K562 (cell line): ENCODE measurements around the gene CCL19. TPM values are rescaled to one million over a fixed set of nuclear protein-coding genes. Genes with fewer than 3 reads are reported as not detected.

Experiments
- ATAC-seq: fragments of 200-7000 bp; cut with Tn5 transposase; 3 replicates; pipeline ENCODE4 v1.9.1; 2020; ENCODE audit warnings: moderate library complexity
- BruUV-seq: library from RNA; stranded (reverse); fragments of 400-500 nt; replicated peaks from 2 replicates; lab custom pipeline; 2021; lab: Mats Ljungman, UMichigan
- CTCF ChIA-PET: fragments of 300-600 bp; formaldehyde crosslinking; extraction: SDS; loops from one replicate; lab custom pipeline; 2021; ENCODE audit warnings: low intra/inter-chr PET ratio; lab: Yijun Ruan, JAX
- POLR2A ChIA-PET: fragments of 300-600, 350-650 bp; sonication (Branson Sonifier 250); formaldehyde crosslinking; extraction: SDS; loops from one replicate; lab custom pipeline; 2021; ENCODE audit warnings: antibody characterized with exemption, inconsistent platforms; lab: Yijun Ruan, JAX
- DNase-seq, 4 experiments: peaks; one replicate each; pipeline versions ENCODE4 v3.0.0 to v3.0.0-alpha.2; 2011 to 2018; ENCODE audit warnings: low spot score in 3 of 4, mixed read lengths in 3 of 4; ENCODE audit errors: extremely low read depth in 1 of 4
- FAIRE-seq: peaks from 2 replicates; lab custom pipeline; 2011; peaks lifted over from hg19 to GRCh38; lab: Jason Lieb, UNC
- H2AFZ ChIP-seq: 2 replicates; pipeline ENCODE4 v1.6.0; 2011; ENCODE audit warnings: low read depth, low read length, control low read depth, inconsistent platforms
- H3K27ac ChIP-seq: fragments of 200-600 bp; 3 replicates; pipeline ENCODE4 v1.8.0; 2011; ENCODE audit warnings: low read depth, mild to moderate bottlenecking, control low read depth, inconsistent platforms, low read length, moderate library complexity, mixed read lengths; ENCODE audit errors: extremely low read depth
- H3K27me3 ChIP-seq, 2 experiments: fragments of 300-600 bp in 1 of 2; 2 replicates in 1 of 2; 3 replicates in 1 of 2; pipeline versions ENCODE4 v1.6.0 to v1.8.0; 2011; ENCODE audit warnings: inconsistent platforms in 2 of 2, low read length in 2 of 2, mild to moderate bottlenecking in 1 of 2, mixed read lengths in 1 of 2, moderate library complexity in 1 of 2; ENCODE audit not compliant: control insufficient read depth in 2 of 2, insufficient read depth in 2 of 2
- H3K36me3 ChIP-seq: fragments of 300-600 bp; 3 replicates; pipeline ENCODE4 v1.8.0; 2011; ENCODE audit warnings: mild to moderate bottlenecking, low read length, inconsistent platforms; ENCODE audit not compliant: control insufficient read depth, insufficient read depth
- H3K4me1 ChIP-seq, 2 experiments: fragments of 200-600 bp in 1 of 2; replicated peaks in 1 of 2; 2 replicates in 1 of 2; 3 replicates in 1 of 2; pipeline versions ENCODE4 v1.5.1 to v1.8.0; 2011; ENCODE audit warnings: inconsistent platforms in 2 of 2, low read length in 2 of 2, mild to moderate bottlenecking in 1 of 2, mixed read lengths in 1 of 2, moderate library complexity in 1 of 2; ENCODE audit not compliant: control insufficient read depth in 2 of 2, insufficient read depth in 2 of 2
- H3K4me2 ChIP-seq: 2 replicates; pipeline ENCODE4 v1.6.1; 2011; ENCODE audit warnings: low read length, control low read depth, inconsistent platforms, mixed read lengths; ENCODE audit not compliant: insufficient read depth
- H3K4me3 ChIP-seq: fragments of 200-600 bp; sonication (generic), shearing (Covaris generic); 2 replicates; pipeline ENCODE4 v1.5.1; 2016; ENCODE audit warnings: control low read depth, inconsistent platforms
- H3K79me2 ChIP-seq: fragments of 200-600 bp; 3 replicates; pipeline ENCODE4 v1.8.0; 2011; ENCODE audit warnings: low read length, inconsistent platforms; ENCODE audit not compliant: control insufficient read depth, insufficient read depth
- H3K9ac ChIP-seq, 2 experiments: 2 replicates each; pipeline versions ENCODE4 v1.6.0 to v1.6.1; 2011; ENCODE audit warnings: low read depth in 2 of 2, low read length in 2 of 2, control low read depth in 1 of 2, inconsistent platforms in 1 of 2, mild to moderate bottlenecking in 1 of 2, mixed read lengths in 1 of 2; ENCODE audit not compliant: insufficient read depth in 1 of 2
- H3K9me1 ChIP-seq: one replicate; pipeline ENCODE4 v1.6.0; 2011; ENCODE audit warnings: inconsistent platforms, mild to moderate bottlenecking, low read length, moderate library complexity; ENCODE audit not compliant: control insufficient read depth, insufficient read depth
- H3K9me3 ChIP-seq: replicated peaks from 2 replicates; pipeline ENCODE4 v1.5.1; 2011; ENCODE audit warnings: low read depth, low read length, inconsistent platforms; ENCODE audit not compliant: control insufficient read depth, insufficient read depth
- H4K20me1 ChIP-seq: replicated peaks from 2 replicates; pipeline ENCODE4 v1.6.1; 2011; ENCODE audit warnings: low read length, inconsistent platforms, mixed read lengths; ENCODE audit not compliant: control insufficient read depth, insufficient read depth
- CCAR2 ChIP-seq: fragments of 200-400 bp; formaldehyde crosslinking; IDR thresholded peaks from 2 replicates; pipeline ENCODE4 v1.6.1; 2017; ENCODE audit warnings: mild to moderate bottlenecking, low read depth, low read length
- FOXJ3 ChIP-seq: sonication (generic); formaldehyde crosslinking; IDR thresholded peaks from 2 replicates; pipeline ENCODE4 v1.4.0; 2020; ENCODE audit warnings: mild to moderate bottlenecking, missing genetic modification reagents
- MAFG ChIP-seq: fragments of 450-650 bp; conservative IDR thresholded peaks from 2 replicates; pipeline ENCODE4 v1.6.1; 2016; ENCODE audit warnings: missing genetic modification characterization, missing compliant biosample characterization
- MBD1 ChIP-seq: fragments of 250-450 bp; sonication (Bioruptor Pico); IDR thresholded peaks from 2 replicates; pipeline ENCODE4 v1.8.0; 2022; ENCODE audit warnings: inconsistent platforms
- MEF2A ChIP-seq: IDR thresholded peaks from 2 replicates; pipeline ENCODE4 v1.6.1; 2011; ENCODE audit warnings: low read depth, mild to moderate bottlenecking, low read length, moderate library complexity; ENCODE audit not compliant: control insufficient read depth
- PHTF2 ChIP-seq: fragments of 250-450 bp; sonication (Bioruptor Pico); IDR thresholded peaks from 2 replicates; pipeline ENCODE4 v1.5.0; 2021; ENCODE audit warnings: mild to moderate bottlenecking
- POLR2A ChIP-seq: fragments of 450-650 bp; conservative IDR thresholded peaks from 2 replicates; pipeline ENCODE4 v1.6.1; 2016
- POLR2H ChIP-seq: IDR thresholded peaks from 2 replicates; pipeline ENCODE4 v1.6.1; 2016; ENCODE audit warnings: missing genetic modification characterization, low read depth, mild to moderate bottlenecking, control low read depth, missing compliant biosample characterization, moderate library complexity
- RHOXF2B ChIP-seq: fragments of 250-450 bp; sonication (Bioruptor Pico); conservative IDR thresholded peaks from 2 replicates; pipeline ENCODE4 v1.5.1; 2021
- SIN3A ChIP-seq, 2 experiments: fragments of 150-350 bp in 1 of 2; IDR thresholded peaks; 2 replicates each; pipeline ENCODE4 v1.6.1; 2011 to 2016; ENCODE audit warnings: borderline replicate concordance in 2 of 2, low read depth in 2 of 2, low read length in 2 of 2, mild to moderate bottlenecking in 2 of 2, moderate library complexity in 2 of 2; ENCODE audit not compliant: control insufficient read depth in 1 of 2
- SRSF1 ChIP-seq: fragments of 200-400 bp; formaldehyde crosslinking; IDR thresholded peaks from 2 replicates; pipeline ENCODE4 v1.6.1; 2017; ENCODE audit warnings: mild to moderate bottlenecking, low read depth, low read length, moderate library complexity
- TFAM ChIP-seq: fragments of 250-450 bp; sonication (Bioruptor Pico); conservative IDR thresholded peaks from 2 replicates; pipeline ENCODE4 v1.5.0; 2021; ENCODE audit warnings: mild to moderate bottlenecking, moderate library complexity
- ZBTB33 ChIP-seq: sonication (generic); formaldehyde crosslinking; IDR thresholded peaks from 2 replicates; pipeline ENCODE4 v1.8.1; 2023; ENCODE audit warnings: mild to moderate bottlenecking, missing genetic modification reagents
- ZNF347 ChIP-seq: fragments of 450-650 bp; formaldehyde crosslinking; IDR thresholded peaks from 2 replicates; pipeline ENCODE4 v1.4.0; 2020; ENCODE audit warnings: low read depth, mild to moderate bottlenecking, moderate library complexity
- ZNF740 ChIP-seq, 3 experiments: fragments of 200-800 bp in 1 of 3; sonication (Bioruptor generic) in 1 of 3; sonication (generic) in 1 of 3; formaldehyde crosslinking in 1 of 3; IDR thresholded peaks; 2 replicates each; pipeline versions ENCODE4 v1.6.1 to v1.8.0; 2016 to 2022; ENCODE audit warnings: mild to moderate bottlenecking in 2 of 3, missing compliant biosample characterization in 2 of 3, missing genetic modification characterization in 2 of 3, missing genetic modification reagents in 1 of 3
- ZNF785 ChIP-seq: fragments of 250-450 bp; sonication (Bioruptor Pico); IDR thresholded peaks from 2 replicates; pipeline ENCODE4 v1.4.0; 2020; ENCODE audit warnings: mild to moderate bottlenecking
- WGBS: fragments of 100-300 bp; shearing (Covaris generic); methylation state at CpG from one replicate; pipeline ENCODE4 v1.1.6; 2016; ENCODE audit warnings: low coverage, mixed read lengths; ENCODE audit not compliant: insufficient coverage; ENCODE audit errors: missing lambda C conversion rate; 5-methylcytosine and 5-hydroxymethylcytosine counted together
- in situ Hi-C: fragments of 300-500 bp; cut with MboI; formaldehyde crosslinking; loops from 4 replicates; pipeline ENCODE4 v1.15.0; 2018; ENCODE audit warnings: inconsistent platforms, mixed read lengths
- intact Hi-C: fragments of 100-400 bp; cut with micrococcal nuclease; formaldehyde crosslinking; loops from 2 replicates; pipeline ENCODE4 v1.14.2; 2022
- polyA plus RNA-seq, 8 experiments: library from polyadenylated mRNA; depleted of rRNA in 4 of 8; stranded (reverse) in 5 of 8; unstranded in 3 of 8; fragments of >200 nt; fragmentation: Nextera tagmentation in 2 of 8; fragmentation: Illumina TruSeq in 1 of 8; extraction: Ambion mirVana in 2 of 8; extraction: Trizol in 1 of 8; gene quantifications; 2 replicates each; pipeline versions ENCODE4 v1.2.1 to v1.2.3, GENCODE V29; 2011 to 2014; ENCODE audit warnings: inconsistent platforms in 1 of 8, missing spikeins in 1 of 8
- total RNA-seq, 7 experiments: library from RNA; depleted of rRNA in 6 of 7; stranded (reverse); fragments of >200 nt in 6 of 7; fragmentation: Illumina TruSeq in 2 of 7; extraction: Trizol in 2 of 7; gene quantifications; 2 replicates each; pipeline versions ENCODE4 v1.2.1 to v1.2.3, GENCODE V29; 2011 to 2021; ENCODE audit warnings: low replicate concordance in 1 of 7

The CCL19 gene
- total and polyA plus RNA-seq, 9 of the 15 experiments (the other 6 are each of a cell fraction or from before 2014, with no cell fraction given): not detected

- WGBS: 2% methylated on average over 13 of the region's 55 CpGs
- H2AFZ ChIP-seq: peak overlapping the region; percentile 94
- intact Hi-C loops: no loop called here
- TF ChIP-seq RHOXF2B (no peak), MAFG (tag) (no peak), MBD1 (CRISPR knock-in tag) (no peak), SIN3A (IDR thresholded peaks at IDR 0.05; ENCODE audit: borderline replicate concordance in 2 of 2, control insufficient read depth in 1 of 2, low read depth in 2 of 2, low read length in 2 of 2) (no peak), ZBTB33 (no peak), POLR2A (peak; percentile 94), TFAM (CRISPR knock-in tag) (no peak), ZNF785 (CRISPR knock-in tag) (no peak), ZNF740 (CRISPR knock-in tag; IDR thresholded peaks at IDR 0.05) (no peak), ZNF740 (tag; IDR thresholded peaks at IDR 0.05) (0 out of 4 replicates have a peak, but pooled peaks of 1 of the 2 experiments have one; percentile 21), SRSF1 (no peak), ZNF347 (no peak), POLR2H (tag) (no peak; the same call in none of the 2 replicates), FOXJ3 (CRISPR knock-in tag) (no peak), CCAR2 (no peak), PHTF2 (CRISPR knock-in tag) (no peak), MEF2A (no peak)
Measured at GRCh38 chr9:34665381-34666250, 25.5 kb downstream of the CCL19 start.

More at GRCh38 chr9:34665381-34666250, 25.5 kb downstream of the CCL19 start:
- H3K9ac ChIP-seq: peak overlapping the region; percentile 87 to 96
- H3K9me3 ChIP-seq: no peaks in the 10 kb centered on the region
- 0 out of 2 replicates have a peak, but pooled peaks cover 4% of the 10 kb centered on the region for H4K20me1 ChIP-seq
- ChIA-PET CTCF (interaction anchor here (1.0 to 1.1 kb wide), 2 partner anchors 18 to 19 kb away, joined by 3 read pairs; partner anchors contain the start of gene GALT), POLR2A (interaction anchor here (0.7 to 1.3 kb wide), 2 partner anchors 245 to 831 kb away, joined by 3 read pairs; no protein-coding TSS in a partner anchor)
- H3K27ac ChIP-seq: peak overlapping the region; percentile 95
- H3K36me3 ChIP-seq: peaks cover 14% of the 10 kb centered on the region; the same call in 2 of the 3 replicates
- BruUV-seq: TSS peak; percentile 72
- H3K4me1 ChIP-seq: peaks cover 17 to 19% of the 10 kb centered on the region in 2 experiments
- in situ Hi-C loops: no loop called here
- peaks cover 28% of the 10 kb centered on the region for H3K79me2 ChIP-seq
- H3K9me1 ChIP-seq: peaks cover 2% of the 10 kb centered on the region
- peak overlapping the region; percentile 94 for H3K4me2 ChIP-seq
- peak; percentile 91 to 95 (median 93) for DNase-seq
- peak; percentile 88 for ATAC-seq
- peak; percentile 98 for FAIRE-seq
- no peaks in the 10 kb centered on the region for H3K27me3 ChIP-seq
- peak overlapping the region; percentile 75 for H3K4me3 ChIP-seq
